ENCODE data around the gene PDILT. TPM values are rescaled to one million over a fixed set of nuclear protein-coding genes. Genes with fewer than 3 reads are reported as not detected.
"Not testable (repeated sequence)": the region's sequence is repeated elsewhere in the genome, so short reads cannot be mapped to it uniquely, and the experiment has no call there.

Gene PDILT, protein sequence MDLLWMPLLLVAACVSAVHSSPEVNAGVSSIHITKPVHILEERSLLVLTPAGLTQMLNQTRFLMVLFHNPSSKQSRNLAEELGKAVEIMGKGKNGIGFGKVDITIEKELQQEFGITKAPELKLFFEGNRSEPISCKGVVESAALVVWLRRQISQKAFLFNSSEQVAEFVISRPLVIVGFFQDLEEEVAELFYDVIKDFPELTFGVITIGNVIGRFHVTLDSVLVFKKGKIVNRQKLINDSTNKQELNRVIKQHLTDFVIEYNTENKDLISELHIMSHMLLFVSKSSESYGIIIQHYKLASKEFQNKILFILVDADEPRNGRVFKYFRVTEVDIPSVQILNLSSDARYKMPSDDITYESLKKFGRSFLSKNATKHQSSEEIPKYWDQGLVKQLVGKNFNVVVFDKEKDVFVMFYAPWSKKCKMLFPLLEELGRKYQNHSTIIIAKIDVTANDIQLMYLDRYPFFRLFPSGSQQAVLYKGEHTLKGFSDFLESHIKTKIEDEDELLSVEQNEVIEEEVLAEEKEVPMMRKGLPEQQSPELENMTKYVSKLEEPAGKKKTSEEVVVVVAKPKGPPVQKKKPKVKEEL
- not detected for total RNA-seq
- long read RNA-seq, result 0 reads

DNA sequence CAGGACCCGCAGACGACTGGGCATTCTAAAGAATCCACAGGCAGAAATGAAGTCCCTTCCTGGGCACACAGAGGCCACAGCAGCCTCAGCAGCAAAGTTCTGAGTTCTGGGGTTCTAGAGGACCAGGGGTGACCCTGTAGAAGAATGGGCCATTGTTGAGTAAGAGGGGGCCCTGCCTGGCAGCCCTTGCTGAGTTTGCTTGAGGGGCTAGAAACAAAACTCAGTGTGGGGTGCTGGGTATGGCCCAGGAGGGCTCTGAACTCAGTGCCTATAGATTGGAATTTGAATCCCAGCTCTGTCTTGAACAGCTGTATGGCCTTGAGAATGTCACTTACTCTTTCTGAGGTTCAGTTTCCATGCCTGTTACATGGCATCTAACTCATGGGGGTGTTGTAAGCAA lies at the start of gene PDILT:
TSS of gene PDILT (minus strand) at position 101 of the 400 bp plus-strand sequence. CDS start 5,437 bp downstream, outside the sequence.
- intact Hi-C loops (cut with DNase I), result no loop called here
- no peak within 1 kb of the TSS for H3K4me3 ChIP-seq
- DNase-seq, result no peak
- WGBS (ENCODE audit: insufficient coverage, low coverage, low lambda C conversion rate, missing lambda C conversion rate), result no CpG with 5 or more reads among the region's 2 CpGs
- H3K27me3 ChIP-seq, result no peaks in the 10 kb centered on the region
- no peaks in the 10 kb centered on the region for H3K4me1 ChIP-seq
- TF ChIP-seq, protein P1, sequence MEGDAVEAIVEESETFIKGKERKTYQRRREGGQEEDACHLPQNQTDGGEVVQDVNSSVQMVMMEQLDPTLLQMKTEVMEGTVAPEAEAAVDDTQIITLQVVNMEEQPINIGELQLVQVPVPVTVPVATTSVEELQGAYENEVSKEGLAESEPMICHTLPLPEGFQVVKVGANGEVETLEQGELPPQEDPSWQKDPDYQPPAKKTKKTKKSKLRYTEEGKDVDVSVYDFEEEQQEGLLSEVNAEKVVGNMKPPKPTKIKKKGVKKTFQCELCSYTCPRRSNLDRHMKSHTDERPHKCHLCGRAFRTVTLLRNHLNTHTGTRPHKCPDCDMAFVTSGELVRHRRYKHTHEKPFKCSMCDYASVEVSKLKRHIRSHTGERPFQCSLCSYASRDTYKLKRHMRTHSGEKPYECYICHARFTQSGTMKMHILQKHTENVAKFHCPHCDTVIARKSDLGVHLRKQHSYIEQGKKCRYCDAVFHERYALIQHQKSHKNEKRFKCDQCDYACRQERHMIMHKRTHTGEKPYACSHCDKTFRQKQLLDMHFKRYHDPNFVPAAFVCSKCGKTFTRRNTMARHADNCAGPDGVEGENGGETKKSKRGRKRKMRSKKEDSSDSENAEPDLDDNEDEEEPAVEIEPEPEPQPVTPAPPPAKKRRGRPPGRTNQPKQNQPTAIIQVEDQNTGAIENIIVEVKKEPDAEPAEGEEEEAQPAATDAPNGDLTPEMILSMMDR (IDR thresholded peaks at IDR 0.05), result no peak
- TF ChIP-seq POLR2A (IDR thresholded peaks at IDR 0.05), result no peak
- H3K9me3 ChIP-seq, result no peaks in the 10 kb centered on the region
- H3K27ac ChIP-seq, result no peak within 1 kb of the TSS
- H3K36me3 ChIP-seq, result no peaks in the 10 kb centered on the region
- no peak for ATAC-seq

DNA sequence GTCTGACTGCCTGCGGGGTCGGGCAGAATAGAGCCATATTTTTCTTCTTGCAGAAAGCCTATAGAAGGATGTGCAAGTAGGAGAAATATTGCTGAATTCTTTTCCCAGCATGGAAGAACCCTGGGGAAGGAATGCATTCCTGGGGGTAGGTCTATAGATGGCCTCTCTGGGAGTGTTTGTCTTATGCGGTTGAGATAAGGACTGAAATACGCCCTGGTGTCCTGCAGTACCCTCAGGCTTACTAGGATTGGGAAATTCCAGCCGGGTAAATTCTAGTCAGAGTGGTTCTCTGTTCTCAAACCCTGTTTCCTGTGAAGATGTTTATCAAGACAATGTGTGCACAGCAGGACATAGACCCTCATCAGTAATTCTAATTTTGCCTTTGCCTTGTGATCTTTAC lies 49.1 kb upstream of the PDILT start:
- intact Hi-C loops (cut with DNase I); ATAC-seq; H3K4me1 ChIP-seq; H3K9me3 ChIP-seq; DNase-seq; H3K27me3 ChIP-seq; H3K36me3 ChIP-seq: not testable (repeated sequence)
- no CpG with 5 or more reads among the region's 5 CpGs for WGBS (ENCODE audit: insufficient coverage, low coverage, low lambda C conversion rate, missing lambda C conversion rate)
- Histone ChIP-seq H3K27ac (peak overlapping the region in 2 of 3 donors; percentile 78 to 92), H3K4me3 (peak overlapping the region in 2 of 3 donors; percentile 59 to 67)

DNA sequence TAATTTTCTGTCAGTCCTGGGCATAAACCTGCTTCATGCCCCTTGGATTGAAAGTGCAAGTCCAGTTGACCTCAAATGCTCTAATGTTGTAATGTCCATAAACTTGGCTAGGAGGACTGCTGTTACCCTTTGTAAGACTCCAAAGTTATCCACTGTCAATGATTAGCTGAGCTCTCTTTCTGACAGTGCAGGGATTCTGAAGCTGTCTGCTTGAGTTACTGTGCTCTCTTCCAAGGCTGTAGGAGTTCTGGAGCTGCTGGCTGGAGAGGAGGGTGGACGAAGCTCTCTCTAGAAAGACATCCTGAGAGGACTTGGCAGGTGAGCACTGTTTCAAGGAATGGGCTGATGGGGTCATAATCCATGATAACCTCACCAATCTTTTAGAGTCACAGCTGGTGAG lies 46.8 kb upstream of the PDILT start, which contains the start of gene ACSM2A:
TSS of gene ACSM2A (plus strand) at position 158 of the 400 bp plus-strand sequence. CDS start 8,594 bp downstream, outside the sequence.
- H3K4me1 ChIP-seq; DNase-seq; H3K27me3 ChIP-seq; H3K9me3 ChIP-seq; intact Hi-C loops (cut with DNase I); H3K36me3 ChIP-seq: not testable (repeated sequence)
- WGBS (ENCODE audit: insufficient coverage, low coverage, low lambda C conversion rate, missing lambda C conversion rate), result no CpG with 5 or more reads among the region's 1 CpG
- Histone ChIP-seq H3K4me3 (peak within 1 kb of the TSS; percentile 21 to 67 (median 59)), H3K27ac (peak within 1 kb of the TSS; percentile 33 to 92 (median 78))
- peak; percentile 70 to 79 (median 76) for ATAC-seq

DNA sequence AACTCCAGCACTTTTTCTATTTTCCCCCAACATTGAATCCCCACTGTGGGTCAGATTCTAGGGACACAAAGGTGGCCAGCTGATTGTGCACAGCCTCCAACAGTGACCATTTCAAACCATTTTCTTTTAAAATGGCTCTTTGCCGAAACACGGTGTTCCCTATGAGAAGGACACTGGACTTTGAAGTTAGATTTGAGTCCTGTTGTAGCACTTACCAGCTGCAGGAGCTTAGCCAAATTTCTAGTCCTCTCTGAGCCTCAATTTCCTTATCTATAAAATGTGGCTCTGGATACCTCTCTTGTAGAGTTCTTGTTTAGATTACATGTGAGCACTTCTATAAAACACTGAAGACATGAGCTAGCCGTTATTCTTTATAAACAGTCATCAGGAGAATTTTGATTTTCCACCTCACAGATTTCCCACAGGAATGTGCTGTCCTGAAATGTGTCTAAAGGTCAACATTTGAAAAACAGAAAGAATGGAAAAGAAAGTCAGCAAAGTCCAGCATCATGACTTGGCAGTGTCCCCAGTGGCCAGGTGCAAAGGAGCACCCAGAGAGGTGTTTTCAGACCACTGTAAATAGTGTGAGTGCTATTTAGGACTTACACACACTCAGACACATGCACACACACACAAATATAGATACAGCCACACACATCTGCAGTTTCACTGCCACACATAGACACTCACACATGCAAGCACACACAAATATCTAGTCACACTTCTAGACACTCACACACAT lies 42.3 kb upstream of the PDILT start:
- H3K4me1 ChIP-seq; DNase-seq; H3K27ac ChIP-seq; H3K36me3 ChIP-seq; H3K27me3 ChIP-seq; intact Hi-C loops (cut with DNase I); H3K4me3 ChIP-seq; H3K9me3 ChIP-seq: not testable (repeated sequence)
- peak; percentile 59 to 74 (median 62) for ATAC-seq
- no CpG with 5 or more reads among the region's 3 CpGs for WGBS (ENCODE audit: insufficient coverage, low coverage, low lambda C conversion rate, missing lambda C conversion rate)

DNA sequence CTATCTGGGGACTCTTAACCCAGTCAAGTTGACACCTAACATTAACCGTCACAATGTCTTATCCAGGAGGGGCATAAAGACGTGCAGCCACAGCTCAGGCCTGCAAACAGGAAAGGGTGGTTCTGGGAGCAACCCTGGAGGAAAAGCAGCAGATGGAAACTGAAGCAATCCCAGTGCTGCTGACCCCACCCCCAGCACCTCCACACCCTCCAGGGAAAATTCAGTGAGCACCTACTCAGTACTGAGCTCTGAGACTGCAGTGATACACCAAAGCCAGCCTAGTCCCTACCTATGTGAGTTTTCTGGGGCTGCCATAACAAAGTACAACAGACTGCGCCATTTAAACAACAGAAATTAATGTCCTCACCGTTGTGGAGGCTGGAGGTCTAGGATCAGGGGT lies 37.3 kb upstream of the PDILT start:
- H3K9me3 ChIP-seq; H3K27me3 ChIP-seq; intact Hi-C loops (cut with DNase I); H3K4me3 ChIP-seq; ATAC-seq; DNase-seq; H3K36me3 ChIP-seq: not testable (repeated sequence)
- H3K4me1 ChIP-seq, result peaks cover 0 to 28% (median 11%) of the 10 kb centered on the region in 4 donors
- H3K27ac ChIP-seq, result peak overlapping the region in 1 of 3 donors; percentile 89
- WGBS (ENCODE audit: insufficient coverage, low coverage, low lambda C conversion rate, missing lambda C conversion rate), result 91% methylated on average over 2 of the region's 4 CpGs

DNA sequence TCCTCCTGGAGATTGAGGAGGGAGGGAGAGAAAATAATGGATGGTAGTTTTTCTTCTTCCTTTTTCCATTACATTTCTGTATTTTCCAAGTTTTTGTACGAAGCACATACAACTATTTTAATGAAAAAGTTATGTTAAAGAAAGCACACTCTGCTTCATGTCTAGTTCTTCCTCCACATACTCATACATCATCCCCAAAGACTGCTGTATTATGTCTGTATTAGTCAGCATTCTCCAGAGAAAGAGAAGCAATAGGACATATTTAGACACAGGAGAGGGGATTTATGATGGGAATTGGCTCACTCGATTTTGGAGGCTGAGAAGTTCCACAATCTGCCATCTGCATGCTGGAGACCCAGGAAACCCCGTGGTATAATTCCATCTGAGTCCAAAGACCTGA lies 36.7 kb upstream of the PDILT start:
- TF ChIP-seq, protein P1 (IDR thresholded peaks at IDR 0.05), result no peak
- no peak for TF ChIP-seq POLR2A (IDR thresholded peaks at IDR 0.05)
- Histone ChIP-seq H3K27ac (peak overlapping the region; percentile 44 to 90 (median 89)), H3K9me3 (no peaks in the 10 kb centered on the region), H3K4me3 (no peak overlapping the region), H3K4me1 (peaks cover 0 to 28% (median 11%) of the 10 kb centered on the region in 4 donors), H3K27me3 (no peaks in the 10 kb centered on the region), H3K36me3 (no peaks in the 10 kb centered on the region)
- intact Hi-C loops (cut with DNase I), result no loop called here
- DNase-seq (no peak), ATAC-seq (no peak)
- 32% methylated on average over 3 of the region's 3 CpGs for WGBS (ENCODE audit: insufficient coverage, low coverage, low lambda C conversion rate, missing lambda C conversion rate)

DNA sequence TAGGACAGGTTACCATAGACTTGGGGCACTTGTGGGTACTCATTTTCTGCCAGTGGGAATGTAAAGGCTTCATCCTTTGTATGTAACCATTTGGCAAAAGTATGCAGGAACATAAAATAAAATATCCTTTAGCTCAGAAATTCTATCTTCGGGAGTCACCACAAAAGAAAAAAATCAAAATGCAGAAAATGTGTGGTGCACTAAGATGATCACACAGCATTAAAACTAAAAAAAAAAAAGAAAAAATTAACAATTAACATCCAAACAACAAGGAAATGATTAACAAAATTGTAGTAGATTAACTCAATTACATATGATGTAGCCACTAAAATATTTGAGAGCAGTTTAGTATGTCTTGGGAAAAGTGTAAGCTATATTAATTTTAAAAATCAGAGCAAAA lies 36.2 kb upstream of the PDILT start:
- intact Hi-C loops (cut with DNase I); H3K36me3 ChIP-seq; H3K27me3 ChIP-seq; DNase-seq; H3K9me3 ChIP-seq; H3K4me3 ChIP-seq: not testable (repeated sequence)
- peak overlapping the region; percentile 47 to 90 (median 89) for H3K27ac ChIP-seq
- 20% methylated on average over 1 of the region's 1 CpG for WGBS (ENCODE audit: insufficient coverage, low coverage, low lambda C conversion rate, missing lambda C conversion rate)
- ATAC-seq, result peak in 1 of 4 donors; percentile 8
- H3K4me1 ChIP-seq, result peaks cover 0 to 28% (median 11%) of the 10 kb centered on the region in 4 donors

DNA sequence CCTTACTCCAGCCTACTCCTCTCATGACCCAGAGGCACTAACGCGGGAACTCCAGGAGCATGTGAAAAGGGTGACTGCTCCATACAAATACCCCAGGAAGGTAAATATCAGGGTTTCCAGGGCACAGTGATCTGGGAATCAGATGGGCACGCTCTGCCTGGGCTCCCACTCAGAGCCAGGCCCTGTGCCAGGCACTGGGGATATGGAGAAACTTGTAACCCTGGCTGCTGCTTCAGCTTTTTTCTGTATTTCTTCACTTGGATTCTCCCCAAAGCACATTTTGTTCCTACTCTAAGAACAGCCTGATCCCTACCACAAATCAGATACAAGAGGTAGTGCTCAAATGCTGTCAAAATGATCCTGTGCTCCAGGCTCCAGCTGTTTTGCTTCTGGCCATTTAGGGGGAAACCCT lies 35.3 kb upstream of the PDILT start:
- intact Hi-C loops (cut with DNase I); H3K27me3 ChIP-seq; H3K36me3 ChIP-seq; H3K4me3 ChIP-seq; H3K9me3 ChIP-seq: not testable (repeated sequence)
- Histone ChIP-seq H3K4me1 (peaks cover 0 to 28% (median 13%) of the 10 kb centered on the region in 4 donors), H3K27ac (peak overlapping the region; percentile 47 to 89 (median 81))
- DNase-seq (peak; percentile 62 to 92 (median 84)), ATAC-seq (peak; percentile 84 to 93 (median 90))
- 0% methylated on average over 1 of the region's 3 CpGs for WGBS (ENCODE audit: insufficient coverage, low coverage, low lambda C conversion rate, missing lambda C conversion rate)

DNA sequence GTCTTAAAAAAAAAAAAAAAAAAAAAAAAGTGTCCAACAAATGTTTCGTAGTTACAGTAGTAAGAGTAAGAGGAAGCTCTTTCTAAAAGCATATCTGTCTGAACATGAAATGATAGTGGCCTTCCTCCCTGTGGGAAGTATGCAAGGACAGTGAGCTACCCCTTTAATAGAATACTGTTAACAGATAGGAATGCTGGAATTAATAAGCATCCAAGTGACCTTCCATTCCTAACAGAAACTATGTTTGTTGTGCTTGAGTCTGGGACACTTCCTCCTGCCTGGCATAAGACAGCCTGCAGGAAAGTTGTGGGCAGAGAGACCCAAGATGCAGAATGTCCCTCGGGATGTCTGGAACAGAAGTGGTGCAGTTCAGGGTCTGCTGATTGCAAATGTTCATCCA lies 34.4 kb upstream of the PDILT start:
- H3K4me3 ChIP-seq; H3K36me3 ChIP-seq; intact Hi-C loops (cut with DNase I); DNase-seq; H3K9me3 ChIP-seq; H3K27me3 ChIP-seq: not testable (repeated sequence)
- Histone ChIP-seq H3K4me1 (peaks cover 0 to 28% (median 13%) of the 10 kb centered on the region in 4 donors), H3K27ac (peak overlapping the region in 2 of 3 donors; percentile 81 to 89)
- no CpG with 5 or more reads among the region's 2 CpGs for WGBS (ENCODE audit: insufficient coverage, low coverage, low lambda C conversion rate, missing lambda C conversion rate)
- ATAC-seq, result peak; percentile 2 to 29 (median 12)
